HEK293 (cell line): ENCODE results near the gene LRRC70.

ENCODE experiments used
- CTCF ChIA-PET: fragments of 350-600 bp; formaldehyde crosslinking; extraction: SDS; loops from one replicate; lab custom pipeline; 2021; ENCODE audit warnings: antibody characterized with exemption; lab: Yijun Ruan, JAX
- POLR2A ChIA-PET: fragments of 300-600 bp; formaldehyde crosslinking; extraction: SDS; loops from one replicate; lab custom pipeline; 2020; ENCODE audit warnings: antibody characterized with exemption, inconsistent platforms; lab: Yijun Ruan, JAX
- H3K27ac ChIP-seq: fragments of 200-500 bp; sonication (Bioruptor generic); 2 replicates; pipeline ENCODE4 v1.5.1; 2014; ENCODE audit warnings: low read depth, low read length, control low read depth, inconsistent platforms; ENCODE audit errors: extremely low read depth
- H3K36me3 ChIP-seq, 2 experiments: fragments of 200-500 bp in 1 of 2; sonication (Bioruptor generic) in 1 of 2; 1 replicate in 1 of 2; 2 replicates in 1 of 2; pipeline ENCODE4 v1.5.1; 2014 to 2017; ENCODE audit warnings: inconsistent platforms in 2 of 2, low read length in 2 of 2; ENCODE audit not compliant: control insufficient read depth in 2 of 2, insufficient read depth in 1 of 2
- H3K4me1 ChIP-seq: fragments of 200-500 bp; sonication (Bioruptor generic); 2 replicates; pipeline ENCODE4 v1.5.1; 2014; ENCODE audit warnings: mild to moderate bottlenecking, low read length, inconsistent platforms; ENCODE audit not compliant: control insufficient read depth, insufficient read depth
- H3K4me3 ChIP-seq: 2 replicates; pipeline ENCODE4 v1.5.1; 2011; ENCODE audit warnings: low read depth, mild to moderate bottlenecking, control low read depth, low read length, moderate library complexity
- H3K9me3 ChIP-seq: fragments of 200-500 bp; sonication (Bioruptor generic); 2 replicates; pipeline ENCODE4 v1.5.1; 2014; ENCODE audit warnings: low read depth, low read length, inconsistent platforms; ENCODE audit not compliant: control insufficient read depth, insufficient read depth
- ZNF274 ChIP-seq, 2 experiments: fragments of 200-500 bp in 1 of 2; fragments of 450-650 bp in 1 of 2; sonication (Bioruptor generic) in 1 of 2; formaldehyde crosslinking in 1 of 2; IDR thresholded peaks; 2 replicates each; pipeline versions ENCODE4 v1.5.1 to v1.6.1; 2014 to 2016; ENCODE audit warnings: borderline replicate concordance in 1 of 2, inconsistent platforms in 1 of 2, low read length in 1 of 2, missing biosample characterization in 1 of 2, missing genetic modification characterization in 1 of 2
- ZNF391 ChIP-seq: fragments of 450-650 bp; formaldehyde crosslinking; IDR thresholded peaks from 2 replicates; pipeline ENCODE4 v1.5.1; 2016; ENCODE audit warnings: low read depth, missing biosample characterization, missing genetic modification characterization, borderline replicate concordance
- ZNF416 ChIP-seq: fragments of 450-650 bp; formaldehyde crosslinking; IDR thresholded peaks from 2 replicates; pipeline ENCODE4 v1.5.1; 2016; ENCODE audit warnings: missing biosample characterization, missing genetic modification characterization
- ZNF514 ChIP-seq: fragments of 450-650 bp; formaldehyde crosslinking; IDR thresholded peaks from 2 replicates; pipeline ENCODE4 v1.5.1; 2016; ENCODE audit warnings: missing biosample characterization, missing genetic modification characterization
- TF ChIP-seq, protein P1 (sequence below): fragments of 450-650 bp; formaldehyde crosslinking; IDR thresholded peaks from 2 replicates; pipeline ENCODE4 v1.5.1; 2016; ENCODE audit warnings: missing biosample characterization, missing genetic modification characterization, borderline replicate concordance
- TF ChIP-seq, protein P2 (sequence below): fragments of 450-650 bp; formaldehyde crosslinking; conservative IDR thresholded peaks from 2 replicates; pipeline ENCODE4 v1.5.1; 2016; ENCODE audit warnings: low read depth, missing biosample characterization, missing genetic modification characterization
- TF ChIP-seq, protein P3 (sequence below): fragments of 450-650 bp; IDR thresholded peaks from 2 replicates; pipeline ENCODE4 v1.5.1; 2018; ENCODE audit warnings: missing biosample characterization, mild to moderate bottlenecking, missing genetic modification characterization
- TF ChIP-seq, protein P4 (sequence below): fragments of 450-650 bp; formaldehyde crosslinking; IDR thresholded peaks from 2 replicates; pipeline ENCODE4 v1.5.1; 2016; ENCODE audit warnings: missing biosample characterization, missing genetic modification characterization
- TF ChIP-seq, protein P5 (sequence below): fragments of 450-650 bp; formaldehyde crosslinking; IDR thresholded peaks from 2 replicates; pipeline ENCODE4 v1.5.1; 2016; ENCODE audit warnings: missing biosample characterization, missing genetic modification characterization
- TF ChIP-seq, protein P6 (sequence below): fragments of 450-650 bp; formaldehyde crosslinking; IDR thresholded peaks from 2 replicates; pipeline ENCODE4 v1.5.1; 2016; ENCODE audit warnings: missing biosample characterization, missing genetic modification characterization

Gene LRRC70

DNA sequence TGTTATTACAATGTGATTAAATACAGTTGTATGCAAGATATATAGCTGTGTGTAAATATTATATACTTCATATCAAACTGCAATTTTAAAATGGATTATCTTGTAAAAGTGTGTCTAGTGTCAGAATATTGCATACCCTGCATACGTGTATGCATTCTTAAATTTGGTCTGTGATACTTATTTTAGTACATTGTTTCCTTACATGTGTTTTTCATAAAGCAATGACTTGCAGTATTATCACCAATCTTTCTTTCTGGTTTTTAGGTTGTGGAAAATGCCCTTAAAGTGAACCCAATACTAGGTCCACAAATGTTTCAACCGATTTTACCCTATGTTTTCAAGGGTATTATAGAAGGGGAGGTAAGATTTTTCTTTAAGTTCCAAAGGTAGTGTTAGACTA lies 28.5 kb upstream of the LRRC70 start (continued):
- TF ChIP-seq, protein P1, sequence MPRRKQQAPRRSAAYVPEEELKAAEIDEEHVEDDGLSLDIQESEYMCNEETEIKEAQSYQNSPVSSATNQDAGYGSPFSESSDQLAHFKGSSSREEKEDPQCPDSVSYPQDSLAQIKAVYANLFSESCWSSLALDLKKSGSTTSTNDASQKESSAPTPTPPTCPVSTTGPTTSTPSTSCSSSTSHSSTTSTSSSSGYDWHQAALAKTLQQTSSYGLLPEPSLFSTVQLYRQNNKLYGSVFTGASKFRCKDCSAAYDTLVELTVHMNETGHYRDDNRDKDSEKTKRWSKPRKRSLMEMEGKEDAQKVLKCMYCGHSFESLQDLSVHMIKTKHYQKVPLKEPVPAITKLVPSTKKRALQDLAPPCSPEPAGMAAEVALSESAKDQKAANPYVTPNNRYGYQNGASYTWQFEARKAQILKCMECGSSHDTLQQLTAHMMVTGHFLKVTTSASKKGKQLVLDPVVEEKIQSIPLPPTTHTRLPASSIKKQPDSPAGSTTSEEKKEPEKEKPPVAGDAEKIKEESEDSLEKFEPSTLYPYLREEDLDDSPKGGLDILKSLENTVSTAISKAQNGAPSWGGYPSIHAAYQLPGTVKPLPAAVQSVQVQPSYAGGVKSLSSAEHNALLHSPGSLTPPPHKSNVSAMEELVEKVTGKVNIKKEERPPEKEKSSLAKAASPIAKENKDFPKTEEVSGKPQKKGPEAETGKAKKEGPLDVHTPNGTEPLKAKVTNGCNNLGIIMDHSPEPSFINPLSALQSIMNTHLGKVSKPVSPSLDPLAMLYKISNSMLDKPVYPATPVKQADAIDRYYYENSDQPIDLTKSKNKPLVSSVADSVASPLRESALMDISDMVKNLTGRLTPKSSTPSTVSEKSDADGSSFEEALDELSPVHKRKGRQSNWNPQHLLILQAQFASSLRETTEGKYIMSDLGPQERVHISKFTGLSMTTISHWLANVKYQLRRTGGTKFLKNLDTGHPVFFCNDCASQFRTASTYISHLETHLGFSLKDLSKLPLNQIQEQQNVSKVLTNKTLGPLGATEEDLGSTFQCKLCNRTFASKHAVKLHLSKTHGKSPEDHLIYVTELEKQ (tag by site-specific recombination) = no peak
- TF ChIP-seq ZNF416 = no peak

DNA sequence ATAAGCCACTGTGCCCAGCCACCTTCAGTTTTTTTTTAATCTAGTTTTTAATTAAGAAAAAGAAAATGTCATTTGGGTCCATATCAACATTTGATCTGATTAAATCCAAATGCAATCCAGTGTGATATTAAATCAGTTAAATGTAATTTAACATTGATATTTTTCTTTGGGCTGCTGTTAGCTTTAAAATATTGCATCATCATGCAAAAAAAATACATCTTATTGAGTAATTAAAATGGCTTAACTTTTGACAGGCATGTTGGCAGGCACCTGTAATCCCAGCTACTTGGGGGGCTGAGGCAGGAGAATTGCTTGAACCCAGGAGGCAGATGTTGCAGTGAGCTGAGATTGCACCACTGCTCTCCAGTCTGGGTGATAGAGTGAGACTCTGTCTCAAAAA lies 22.7 kb upstream of the LRRC70 start:
- TF ChIP-seq ZNF391 (tag by site-specific recombination) = no peak
- TF ChIP-seq, protein P2, sequence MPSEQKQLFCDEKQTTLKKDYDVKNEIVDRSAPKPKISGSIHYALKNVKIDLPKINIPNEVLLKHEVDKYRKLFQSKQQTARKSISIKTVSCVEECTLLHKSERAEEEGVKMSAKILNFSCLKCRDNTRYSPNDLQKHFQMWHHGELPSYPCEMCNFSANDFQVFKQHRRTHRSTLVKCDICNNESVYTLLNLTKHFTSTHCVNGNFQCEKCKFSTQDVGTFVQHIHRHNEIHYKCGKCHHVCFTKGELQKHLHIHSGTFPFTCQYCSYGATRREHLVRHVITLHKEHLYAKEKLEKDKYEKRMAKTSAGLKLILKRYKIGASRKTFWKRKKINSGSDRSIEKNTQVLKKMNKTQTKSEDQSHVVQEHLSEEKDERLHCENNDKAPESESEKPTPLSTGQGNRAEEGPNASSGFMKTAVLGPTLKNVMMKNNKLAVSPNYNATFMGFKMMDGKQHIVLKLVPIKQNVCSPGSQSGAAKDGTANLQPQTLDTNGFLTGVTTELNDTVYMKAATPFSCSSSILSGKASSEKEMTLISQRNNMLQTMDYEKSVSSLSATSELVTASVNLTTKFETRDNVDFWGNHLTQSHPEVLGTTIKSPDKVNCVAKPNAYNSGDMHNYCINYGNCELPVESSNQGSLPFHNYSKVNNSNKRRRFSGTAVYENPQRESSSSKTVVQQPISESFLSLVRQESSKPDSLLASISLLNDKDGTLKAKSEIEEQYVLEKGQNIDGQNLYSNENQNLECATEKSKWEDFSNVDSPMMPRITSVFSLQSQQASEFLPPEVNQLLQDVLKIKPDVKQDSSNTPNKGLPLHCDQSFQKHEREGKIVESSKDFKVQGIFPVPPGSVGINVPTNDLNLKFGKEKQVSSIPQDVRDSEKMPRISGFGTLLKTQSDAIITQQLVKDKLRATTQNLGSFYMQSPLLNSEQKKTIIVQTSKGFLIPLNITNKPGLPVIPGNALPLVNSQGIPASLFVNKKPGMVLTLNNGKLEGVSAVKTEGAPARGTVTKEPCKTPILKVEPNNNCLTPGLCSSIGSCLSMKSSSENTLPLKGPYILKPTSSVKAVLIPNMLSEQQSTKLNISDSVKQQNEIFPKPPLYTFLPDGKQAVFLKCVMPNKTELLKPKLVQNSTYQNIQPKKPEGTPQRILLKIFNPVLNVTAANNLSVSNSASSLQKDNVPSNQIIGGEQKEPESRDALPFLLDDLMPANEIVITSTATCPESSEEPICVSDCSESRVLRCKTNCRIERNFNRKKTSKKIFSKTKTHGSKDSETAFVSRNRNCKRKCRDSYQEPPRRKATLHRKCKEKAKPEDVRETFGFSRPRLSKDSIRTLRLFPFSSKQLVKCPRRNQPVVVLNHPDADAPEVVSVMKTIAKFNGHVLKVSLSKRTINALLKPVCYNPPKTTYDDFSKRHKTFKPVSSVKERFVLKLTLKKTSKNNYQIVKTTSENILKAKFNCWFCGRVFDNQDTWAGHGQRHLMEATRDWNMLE (tag by site-specific recombination) = no peak
- TF ChIP-seq, protein P3, sequence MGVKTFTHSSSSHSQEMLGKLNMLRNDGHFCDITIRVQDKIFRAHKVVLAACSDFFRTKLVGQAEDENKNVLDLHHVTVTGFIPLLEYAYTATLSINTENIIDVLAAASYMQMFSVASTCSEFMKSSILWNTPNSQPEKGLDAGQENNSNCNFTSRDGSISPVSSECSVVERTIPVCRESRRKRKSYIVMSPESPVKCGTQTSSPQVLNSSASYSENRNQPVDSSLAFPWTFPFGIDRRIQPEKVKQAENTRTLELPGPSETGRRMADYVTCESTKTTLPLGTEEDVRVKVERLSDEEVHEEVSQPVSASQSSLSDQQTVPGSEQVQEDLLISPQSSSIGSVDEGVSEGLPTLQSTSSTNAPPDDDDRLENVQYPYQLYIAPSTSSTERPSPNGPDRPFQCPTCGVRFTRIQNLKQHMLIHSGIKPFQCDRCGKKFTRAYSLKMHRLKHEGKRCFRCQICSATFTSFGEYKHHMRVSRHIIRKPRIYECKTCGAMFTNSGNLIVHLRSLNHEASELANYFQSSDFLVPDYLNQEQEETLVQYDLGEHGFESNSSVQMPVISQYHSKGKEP (tag by site-specific recombination) = no peak
- no peak for TF ChIP-seq ZNF274 (IDR thresholded peaks at IDR 0.05; ENCODE audit: low read length)
- TF ChIP-seq ZNF274 (tag by site-specific recombination; IDR thresholded peaks at IDR 0.05; ENCODE audit: borderline replicate concordance) = no peak
- TF ChIP-seq, protein P4, sequence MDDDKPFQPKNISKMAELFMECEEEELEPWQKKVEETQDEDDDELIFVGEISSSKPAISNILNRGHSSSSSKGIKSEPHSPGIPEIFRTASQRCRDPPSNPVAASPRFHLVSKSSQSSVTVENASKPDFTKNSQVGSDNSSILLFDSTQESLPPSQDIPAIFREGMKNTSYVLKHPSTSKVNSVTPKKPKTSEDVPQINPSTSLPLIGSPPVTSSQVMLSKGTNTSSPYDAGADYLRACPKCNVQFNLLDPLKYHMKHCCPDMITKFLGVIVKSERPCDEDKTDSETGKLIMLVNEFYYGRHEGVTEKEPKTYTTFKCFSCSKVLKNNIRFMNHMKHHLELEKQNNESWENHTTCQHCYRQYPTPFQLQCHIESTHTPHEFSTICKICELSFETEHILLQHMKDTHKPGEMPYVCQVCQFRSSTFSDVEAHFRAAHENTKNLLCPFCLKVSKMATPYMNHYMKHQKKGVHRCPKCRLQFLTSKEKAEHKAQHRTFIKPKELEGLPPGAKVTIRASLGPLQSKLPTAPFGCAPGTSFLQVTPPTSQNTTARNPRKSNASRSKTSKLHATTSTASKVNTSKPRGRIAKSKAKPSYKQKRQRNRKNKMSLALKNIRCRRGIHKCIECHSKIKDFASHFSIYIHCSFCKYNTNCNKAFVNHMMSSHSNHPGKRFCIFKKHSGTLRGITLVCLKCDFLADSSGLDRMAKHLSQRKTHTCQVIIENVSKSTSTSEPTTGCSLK (tag by site-specific recombination) = no peak
- no peak for TF ChIP-seq ZNF514 (tag by site-specific recombination)
- TF ChIP-seq, protein P1 (tag by site-specific recombination) = no peak
- TF ChIP-seq, protein P5, sequence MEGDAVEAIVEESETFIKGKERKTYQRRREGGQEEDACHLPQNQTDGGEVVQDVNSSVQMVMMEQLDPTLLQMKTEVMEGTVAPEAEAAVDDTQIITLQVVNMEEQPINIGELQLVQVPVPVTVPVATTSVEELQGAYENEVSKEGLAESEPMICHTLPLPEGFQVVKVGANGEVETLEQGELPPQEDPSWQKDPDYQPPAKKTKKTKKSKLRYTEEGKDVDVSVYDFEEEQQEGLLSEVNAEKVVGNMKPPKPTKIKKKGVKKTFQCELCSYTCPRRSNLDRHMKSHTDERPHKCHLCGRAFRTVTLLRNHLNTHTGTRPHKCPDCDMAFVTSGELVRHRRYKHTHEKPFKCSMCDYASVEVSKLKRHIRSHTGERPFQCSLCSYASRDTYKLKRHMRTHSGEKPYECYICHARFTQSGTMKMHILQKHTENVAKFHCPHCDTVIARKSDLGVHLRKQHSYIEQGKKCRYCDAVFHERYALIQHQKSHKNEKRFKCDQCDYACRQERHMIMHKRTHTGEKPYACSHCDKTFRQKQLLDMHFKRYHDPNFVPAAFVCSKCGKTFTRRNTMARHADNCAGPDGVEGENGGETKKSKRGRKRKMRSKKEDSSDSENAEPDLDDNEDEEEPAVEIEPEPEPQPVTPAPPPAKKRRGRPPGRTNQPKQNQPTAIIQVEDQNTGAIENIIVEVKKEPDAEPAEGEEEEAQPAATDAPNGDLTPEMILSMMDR (tag by site-specific recombination) = no peak
- TF ChIP-seq, protein P6, sequence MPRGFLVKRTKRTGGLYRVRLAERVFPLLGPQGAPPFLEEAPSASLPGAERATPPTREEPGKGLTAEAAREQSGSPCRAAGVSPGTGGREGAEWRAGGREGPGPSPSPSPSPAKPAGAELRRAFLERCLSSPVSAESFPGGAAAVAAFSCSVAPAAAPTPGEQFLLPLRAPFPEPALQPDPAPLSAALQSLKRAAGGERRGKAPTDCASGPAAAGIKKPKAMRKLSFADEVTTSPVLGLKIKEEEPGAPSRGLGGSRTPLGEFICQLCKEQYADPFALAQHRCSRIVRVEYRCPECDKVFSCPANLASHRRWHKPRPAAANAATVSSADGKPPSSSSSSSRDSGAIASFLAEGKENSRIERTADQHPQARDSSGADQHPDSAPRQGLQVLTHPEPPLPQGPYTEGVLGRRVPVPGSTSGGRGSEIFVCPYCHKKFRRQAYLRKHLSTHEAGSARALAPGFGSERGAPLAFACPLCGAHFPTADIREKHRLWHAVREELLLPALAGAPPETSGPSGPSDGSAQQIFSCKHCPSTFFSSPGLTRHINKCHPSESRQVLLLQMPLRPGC (tag by site-specific recombination) = no peak
- TF ChIP-seq, all 188 proteins: peak for 0
- Histone ChIP-seq H3K27ac (no peak overlapping the region), H3K36me3 (peaks cover 8% of the 10 kb centered on the region in 2 experiments; a peak in 2 of 3 replicates), H3K4me1 (no peaks in the 10 kb centered on the region), H3K9me3 (no peaks in the 10 kb centered on the region), H3K4me3 (no peak overlapping the region)
- ChIA-PET POLR2A (no interaction called here), CTCF (interaction anchor here (1.8 kb wide), 1 partner anchor 9 kb away, joined by 4 read pairs; no protein-coding TSS in a partner anchor)
